Esophagus (tissue), 2 donors: ENCODE results near the gene OR5H14. TPM values are rescaled to one million over a fixed set of nuclear protein-coding genes. Genes with fewer than 3 reads are reported as not detected.
"Not testable (repeated sequence)": the region's sequence is repeated elsewhere in the genome, so short reads cannot be mapped to it uniquely, and the experiment has no call there.

Source experiments
- H3K27ac ChIP-seq, 2 donors: one replicate each; pipeline ENCODE4 v1.5.1; 2013; ENCODE audit warnings: low read depth in 2 of 2, mild to moderate bottlenecking in 2 of 2, inconsistent platforms in 1 of 2, low read length in 1 of 2, moderate library complexity in 1 of 2
- H3K27me3 ChIP-seq, 2 donors: one replicate each; pipeline ENCODE4 v1.6.1; 2013; ENCODE audit warnings: low read length in 2 of 2, control low read depth in 1 of 2, mild to moderate bottlenecking in 1 of 2; ENCODE audit not compliant: insufficient read depth in 2 of 2, control insufficient read depth in 1 of 2
- H3K36me3 ChIP-seq, 2 donors: one replicate each; pipeline ENCODE4 v1.6.1; 2013; ENCODE audit warnings: low read length in 1 of 2; ENCODE audit not compliant: control insufficient read depth in 2 of 2, insufficient read depth in 2 of 2
- H3K4me1 ChIP-seq, 2 donors: one replicate each; pipeline ENCODE4 v1.6.1; 2013; ENCODE audit warnings: low read length in 1 of 2; ENCODE audit not compliant: control insufficient read depth in 2 of 2, insufficient read depth in 2 of 2
- H3K4me3 ChIP-seq, 2 donors: one replicate each; pipeline ENCODE4 v1.5.1; 2013; ENCODE audit warnings: low read length in 2 of 2, mild to moderate bottlenecking in 2 of 2, low read depth in 1 of 2, moderate library complexity in 1 of 2
- H3K9me3 ChIP-seq, 2 donors: one replicate each; pipeline ENCODE4 v1.6.1; 2013; ENCODE audit warnings: mild to moderate bottlenecking in 2 of 2, low read depth in 1 of 2, low read length in 1 of 2, moderate library complexity in 1 of 2; ENCODE audit not compliant: control insufficient read depth in 2 of 2, insufficient read depth in 1 of 2
- WGBS, 2 donors: extraction: QIAGEN DNeasy Blood & Tissue Kit; methylation state at CpG; one replicate each; pipeline ENCODE4 v1.1.7; 2013; 5-methylcytosine and 5-hydroxymethylcytosine counted together
- polyA plus RNA-seq, 2 donors: library from polyadenylated mRNA; stranded (reverse); fragments of 200-250 nt; gene quantifications; one replicate each; pipeline ENCODE4 v1.2.3, GENCODE V29; 2013
- donor health status: healthy with polysubstance abuse.
- donor health status: Bipolar disorder and iron deficiency.

OR5H14 gene
- polyA plus RNA-seq, 2 donors, result not detected

GRCh38 chr3:98137826-98138557, 9.3 kb upstream of the OR5H14 start:
- not testable (repeated sequence) for H3K4me3 ChIP-seq, H3K27me3 ChIP-seq, H3K9me3 ChIP-seq, H3K4me1 ChIP-seq, H3K27ac ChIP-seq, H3K36me3 ChIP-seq
- WGBS, 2 donors, result 80 to 83% methylated on average over 23 of the region's 23 CpGs

GRCh38 chr3:98140531-98140930, 6.7 kb upstream of the OR5H14 start:
- H3K27me3 ChIP-seq, result no peaks in the 10 kb centered on the region
- no peaks in the 10 kb centered on the region for H3K9me3 ChIP-seq
- H3K4me3 ChIP-seq, result no peak overlapping the region
- H3K36me3 ChIP-seq, result no peaks in the 10 kb centered on the region
- no peaks in the 10 kb centered on the region for H3K4me1 ChIP-seq
- H3K27ac ChIP-seq, result no peak overlapping the region

- no peaks in the 10 kb centered on the region for H3K9me3 ChIP-seq
- no peaks in the 10 kb centered on the region for H3K27me3 ChIP-seq
- H3K27ac ChIP-seq, result no peak overlapping the region
- no peak overlapping the region for H3K4me3 ChIP-seq
- no peaks in the 10 kb centered on the region for H3K4me1 ChIP-seq
- WGBS, 2 donors, result 67% methylated on average over 3 of the region's 3 CpGs
- no peaks in the 10 kb centered on the region for H3K36me3 ChIP-seq
Measured at GRCh38 chr3:98148751-98149150, 1.5 kb downstream of the OR5H14 start.

- H3K27me3 ChIP-seq, H3K4me3 ChIP-seq, H3K36me3 ChIP-seq, H3K9me3 ChIP-seq, H3K4me1 ChIP-seq, H3K27ac ChIP-seq: not testable (repeated sequence)
- 78 to 82% methylated on average over 4 of the region's 4 CpGs for WGBS, 2 donors
Measured at GRCh38 chr3:98149456-98149855, 2.2 kb downstream of the OR5H14 start.

- WGBS, 2 donors, result 72 to 80% methylated on average over 5 of the region's 5 CpGs
- Histone ChIP-seq H3K27ac (no peak overlapping the region), H3K27me3 (no peaks in the 10 kb centered on the region), H3K9me3 (no peaks in the 10 kb centered on the region), H3K36me3 (no peaks in the 10 kb centered on the region), H3K4me1 (no peaks in the 10 kb centered on the region), H3K4me3 (no peak overlapping the region)
Measured at GRCh38 chr3:98151241-98151640, 4.0 kb downstream of the OR5H14 start.

GRCh38 chr3:98166396-98166795, 19.1 kb downstream of the OR5H14 start, which contains the start of gene OR5H15:
Gene OR5H15 (plus strand): TSS chr3:98166696. CDS start chr3:98168700, 2,004 bp downstream.
- no peaks in the 10 kb centered on the region for H3K4me1 ChIP-seq
- WGBS, 2 donors, result 91 to 96% methylated on average over 3 of the region's 3 CpGs

GRCh38 chr3:98171071-98171470, 23.8 kb downstream of the OR5H14 start:
- no peak overlapping the region for H3K27ac ChIP-seq
- H3K36me3 ChIP-seq, result no peaks in the 10 kb centered on the region
- H3K4me1 ChIP-seq, result no peaks in the 10 kb centered on the region
- WGBS, 2 donors, result 32 to 43% methylated on average over 1 of the region's 1 CpG
- no peaks in the 10 kb centered on the region for H3K27me3 ChIP-seq
- H3K9me3 ChIP-seq, result no peaks in the 10 kb centered on the region
- H3K4me3 ChIP-seq, result no peak overlapping the region

More at GRCh38 chr3:98166396-98166795, 19.1 kb downstream of the OR5H14 start, which contains the start of gene OR5H15:
- Histone ChIP-seq H3K9me3 (no peaks in the 10 kb centered on the region), H3K36me3 (no peaks in the 10 kb centered on the region), H3K4me3 (no peak within 1 kb of the TSS), H3K27ac (no peak within 1 kb of the TSS), H3K27me3 (no peaks in the 10 kb centered on the region)

- H3K4me1 ChIP-seq, result no peaks in the 10 kb centered on the region
- no peak overlapping the region for H3K4me3 ChIP-seq
- no peaks in the 10 kb centered on the region for H3K9me3 ChIP-seq
- H3K27ac ChIP-seq, result no peak overlapping the region
- no peaks in the 10 kb centered on the region for H3K27me3 ChIP-seq
- no peaks in the 10 kb centered on the region for H3K36me3 ChIP-seq
- whole genome bisulfite sequencing, 2 donors, result 72 to 78% methylated on average over 7 of the region's 7 CpGs
Measured at GRCh38 chr3:98172621-98173020, 25.3 kb downstream of the OR5H14 start.

GRCh38 chr3:98180319-98180890, 33.1 kb downstream of the OR5H14 start:
- Histone ChIP-seq H3K36me3 (no peaks in the 10 kb centered on the region), H3K27ac (no peak overlapping the region), H3K27me3 (no peaks in the 10 kb centered on the region), H3K4me3 (no peak overlapping the region), H3K4me1 (no peaks in the 10 kb centered on the region), H3K9me3 (no peaks in the 10 kb centered on the region)
- 84 to 87% methylated on average over 3 of the region's 3 CpGs for WGBS, 2 donors

GRCh38 chr3:98182196-98182595, 34.9 kb downstream of the OR5H14 start:
- H3K9me3 ChIP-seq, result no peaks in the 10 kb centered on the region
- no peaks in the 10 kb centered on the region for H3K27me3 ChIP-seq
- no peaks in the 10 kb centered on the region for H3K4me1 ChIP-seq
- no peaks in the 10 kb centered on the region for H3K36me3 ChIP-seq
- no peak overlapping the region for H3K4me3 ChIP-seq
- H3K27ac ChIP-seq, result no peak overlapping the region
